Skeletal muscle satellite cell (primary cell): ENCODE measurements around the gene DNAI4. TPM values are rescaled to one million over a fixed set of nuclear protein-coding genes. Genes with fewer than 3 reads are reported as not detected.
"Not testable (repeated sequence)": the region's sequence is repeated elsewhere in the genome, so short reads cannot be mapped to it uniquely, and the experiment has no call there.

Source experiments
- H3K27me3 ChIP-seq: 2 replicates; pipeline ENCODE4 v1.7.0; 2013; ENCODE audit warnings: low read length; ENCODE audit not compliant: control insufficient read depth, insufficient read depth
- H3K36me3 ChIP-seq: 2 replicates; pipeline ENCODE4 v1.7.0; 2013; ENCODE audit warnings: mild to moderate bottlenecking, control low read depth, low read length; ENCODE audit not compliant: insufficient read depth
- H3K4me1 ChIP-seq: 2 replicates; pipeline ENCODE4 v1.7.0; 2013; ENCODE audit warnings: low read length; ENCODE audit not compliant: control insufficient read depth, insufficient read depth
- H3K4me2 ChIP-seq: 2 replicates; pipeline ENCODE4 v1.7.0; 2013; ENCODE audit warnings: mild to moderate bottlenecking, low read length
- H3K4me3 ChIP-seq: 2 replicates; pipeline ENCODE4 v1.7.0; 2013; ENCODE audit warnings: low read length
- H3K9ac ChIP-seq: 2 replicates; pipeline ENCODE4 v1.7.0; 2013; ENCODE audit warnings: mild to moderate bottlenecking, low read depth, low read length, moderate library complexity
- H3K9me3 ChIP-seq: replicated peaks from 2 replicates; pipeline ENCODE4 v1.7.0; 2013; ENCODE audit warnings: mild to moderate bottlenecking, control low read depth, low read length
- total RNA-seq: library from RNA; depleted of rRNA; stranded (reverse); fragments of >200 nt; gene quantifications from 2 replicates; pipeline ENCODE4 v1.2.3, GENCODE V29; 2012; rRNA removed

DNAI4 gene
- 2.3 and 2.8 TPM in 2 replicates for total RNA-seq

- H3K9me3 ChIP-seq = no peaks in the 10 kb centered on the region
- no peaks in the 10 kb centered on the region for H3K27me3 ChIP-seq
- peaks cover 37% of the 10 kb centered on the region for H3K4me1 ChIP-seq
- peak within 1 kb of the TSS; percentile 89 for H3K4me2 ChIP-seq
- H3K9ac ChIP-seq = peak within 1 kb of the TSS; percentile 97
- peak within 1 kb of the TSS; percentile 96 for H3K4me3 ChIP-seq
- H3K36me3 ChIP-seq = no peaks in the 10 kb centered on the region
Observed at GRCh38 chr1:66924756-66925557, at the start of gene DNAI4, which contains the start of gene MIER1. TSS of gene DNAI4 (minus strand) at chr1:66924856. CDS start at chr1:66924831, 25 bp downstream. TSS of gene MIER1 (plus strand) at chr1:66924990. CDS start at chr1:66925029, 39 bp downstream.

GRCh38 chr1:66968574-66968973 lies 43.9 kb upstream of the DNAI4 start:
- Histone ChIP-seq H3K4me3 (no peak overlapping the region), H3K4me1 (no peaks in the 10 kb centered on the region), H3K27me3 (no peaks in the 10 kb centered on the region), H3K9me3 (no peaks in the 10 kb centered on the region), H3K4me2 (no peak overlapping the region), H3K36me3 (peaks cover 73% of the 10 kb centered on the region), H3K9ac (no peak overlapping the region)

GRCh38 chr1:66966188-66966873 lies 41.7 kb upstream of the DNAI4 start:
- H3K4me1 ChIP-seq, H3K27me3 ChIP-seq, H3K9ac ChIP-seq, H3K4me3 ChIP-seq, H3K9me3 ChIP-seq, H3K4me2 ChIP-seq: not testable (repeated sequence)
- H3K36me3 ChIP-seq = peaks cover 73% of the 10 kb centered on the region

GRCh38 chr1:66957938-66958337 lies 33.3 kb upstream of the DNAI4 start:
- Histone ChIP-seq H3K4me3 (no peak overlapping the region), H3K36me3 (peaks cover 70% of the 10 kb centered on the region), H3K4me1 (no peaks in the 10 kb centered on the region), H3K9ac (no peak overlapping the region), H3K4me2 (no peak overlapping the region), H3K27me3 (no peaks in the 10 kb centered on the region), H3K9me3 (no peaks in the 10 kb centered on the region)

- Histone ChIP-seq H3K9ac (no peak overlapping the region), H3K27me3 (no peaks in the 10 kb centered on the region), H3K4me1 (peaks cover 16% of the 10 kb centered on the region), H3K9me3 (no peaks in the 10 kb centered on the region), H3K36me3 (peaks cover 65% of the 10 kb centered on the region), H3K4me2 (no peak overlapping the region), H3K4me3 (no peak overlapping the region)
Observed at GRCh38 chr1:66954208-66954607, 29.6 kb upstream of the DNAI4 start.

GRCh38 chr1:66951513-66951912 lies 26.9 kb upstream of the DNAI4 start:
- Histone ChIP-seq H3K9me3 (no peaks in the 10 kb centered on the region), H3K4me1 (peaks cover 29% of the 10 kb centered on the region), H3K4me3 (no peak overlapping the region), H3K36me3 (peaks cover 76% of the 10 kb centered on the region), H3K27me3 (no peaks in the 10 kb centered on the region), H3K4me2 (no peak overlapping the region), H3K9ac (peak overlapping the region; percentile 22)

- no peak overlapping the region for H3K4me3 ChIP-seq
- peaks cover 50% of the 10 kb centered on the region for H3K4me1 ChIP-seq
- H3K4me2 ChIP-seq = no peak overlapping the region
- peaks cover 60% of the 10 kb centered on the region for H3K36me3 ChIP-seq
- no peak overlapping the region for H3K9ac ChIP-seq
- H3K27me3 ChIP-seq = no peaks in the 10 kb centered on the region
- H3K9me3 ChIP-seq = no peaks in the 10 kb centered on the region
Observed at GRCh38 chr1:66947267-66947666, 22.6 kb upstream of the DNAI4 start.

- H3K4me1 ChIP-seq = peaks cover 41% of the 10 kb centered on the region
- H3K4me2 ChIP-seq = no peak overlapping the region
- H3K4me3 ChIP-seq = no peak overlapping the region
- H3K36me3 ChIP-seq = peaks cover 51% of the 10 kb centered on the region
- no peaks in the 10 kb centered on the region for H3K27me3 ChIP-seq
- H3K9me3 ChIP-seq = no peaks in the 10 kb centered on the region
- H3K9ac ChIP-seq = no peak overlapping the region
Observed at GRCh38 chr1:66945316-66945715, 20.7 kb upstream of the DNAI4 start.

GRCh38 chr1:66944330-66945274 lies 19.9 kb upstream of the DNAI4 start:
- H3K4me3 ChIP-seq = no peak overlapping the region
- peak overlapping the region; percentile 49 for H3K9ac ChIP-seq
- H3K4me2 ChIP-seq = peak overlapping the region; percentile 42
- peaks cover 41% of the 10 kb centered on the region for H3K4me1 ChIP-seq
- H3K27me3 ChIP-seq = no peaks in the 10 kb centered on the region
- H3K9me3 ChIP-seq = no peaks in the 10 kb centered on the region
- H3K36me3 ChIP-seq = peaks cover 48% of the 10 kb centered on the region

- Histone ChIP-seq H3K36me3 (peaks cover 38% of the 10 kb centered on the region), H3K27me3 (no peaks in the 10 kb centered on the region), H3K4me3 (no peak overlapping the region), H3K4me2 (no peak overlapping the region), H3K9ac (peak overlapping the region; percentile 49), H3K4me1 (peaks cover 49% of the 10 kb centered on the region), H3K9me3 (no peaks in the 10 kb centered on the region)
Observed at GRCh38 chr1:66943361-66943969, 18.8 kb upstream of the DNAI4 start.
